ENCODE data around the gene DPY19L3. TPM values are rescaled to one million over a fixed set of nuclear protein-coding genes. Genes with fewer than 3 reads are reported as not detected.

Gene DPY19L3
- polyA plus RNA-seq, 1 donor from 2014 or later: 26.7 TPM

DNA sequence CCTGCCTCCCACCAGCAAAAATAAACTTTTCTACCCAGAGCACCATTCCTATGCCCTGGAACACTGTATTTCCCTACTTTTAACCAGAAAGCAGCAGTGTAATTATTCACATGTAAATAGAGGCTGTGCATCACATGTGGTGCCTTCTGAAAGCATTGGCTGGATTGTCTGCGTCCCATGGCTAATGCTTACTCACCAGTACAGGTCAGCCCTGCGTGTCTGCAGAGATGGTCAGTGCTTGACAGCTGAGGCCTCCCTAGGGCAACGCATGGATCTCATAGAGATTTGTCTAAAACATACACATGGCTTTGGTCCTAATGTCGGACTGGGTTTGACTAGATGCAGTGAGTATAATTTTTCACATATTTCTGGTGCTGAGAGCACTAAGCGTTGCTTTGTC lies 64.2 kb downstream of the DPY19L3 start:
- Histone ChIP-seq H4K20me1 (ENCODE audit: insufficient read depth) (no peaks in the 10 kb centered on the region), H3K79me2 (replicated peaks; ENCODE audit: insufficient read depth, low read length) (no peaks in the 10 kb centered on the region), H2AFZ (ENCODE audit: low read depth, low read length) (no peak overlapping the region), H3K4me3 (ENCODE audit: low read length) (no peak overlapping the region), H3K9me3 (ENCODE audit: low read length) (no peaks in the 10 kb centered on the region), H3K9ac (ENCODE audit: low read length) (no peak overlapping the region), H3K36me3 (ENCODE audit: insufficient read depth, low read length) (peaks cover 5% of the 10 kb centered on the region), H3K9me2 (ENCODE audit: insufficient read depth, low read length) (no peaks in the 10 kb centered on the region), H3F3A (ENCODE audit: insufficient read depth, low read length, poor library complexity, severe bottlenecking) (no peaks in the 10 kb centered on the region), H3K27me3 (ENCODE audit: insufficient read depth, low read depth, low read length) (no peaks in the 10 kb centered on the region), H3K4me2 (ENCODE audit: low read length) (no peak overlapping the region), H3K27ac (ENCODE audit: low read length) (no peak overlapping the region)
- TF ChIP-seq, protein P1, sequence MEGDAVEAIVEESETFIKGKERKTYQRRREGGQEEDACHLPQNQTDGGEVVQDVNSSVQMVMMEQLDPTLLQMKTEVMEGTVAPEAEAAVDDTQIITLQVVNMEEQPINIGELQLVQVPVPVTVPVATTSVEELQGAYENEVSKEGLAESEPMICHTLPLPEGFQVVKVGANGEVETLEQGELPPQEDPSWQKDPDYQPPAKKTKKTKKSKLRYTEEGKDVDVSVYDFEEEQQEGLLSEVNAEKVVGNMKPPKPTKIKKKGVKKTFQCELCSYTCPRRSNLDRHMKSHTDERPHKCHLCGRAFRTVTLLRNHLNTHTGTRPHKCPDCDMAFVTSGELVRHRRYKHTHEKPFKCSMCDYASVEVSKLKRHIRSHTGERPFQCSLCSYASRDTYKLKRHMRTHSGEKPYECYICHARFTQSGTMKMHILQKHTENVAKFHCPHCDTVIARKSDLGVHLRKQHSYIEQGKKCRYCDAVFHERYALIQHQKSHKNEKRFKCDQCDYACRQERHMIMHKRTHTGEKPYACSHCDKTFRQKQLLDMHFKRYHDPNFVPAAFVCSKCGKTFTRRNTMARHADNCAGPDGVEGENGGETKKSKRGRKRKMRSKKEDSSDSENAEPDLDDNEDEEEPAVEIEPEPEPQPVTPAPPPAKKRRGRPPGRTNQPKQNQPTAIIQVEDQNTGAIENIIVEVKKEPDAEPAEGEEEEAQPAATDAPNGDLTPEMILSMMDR (IDR thresholded peaks at IDR 0.05; ENCODE audit: poor library complexity, severe bottlenecking): no peak
- TF ChIP-seq MXI1 (conservative IDR thresholded peaks at IDR 0.05; ENCODE audit: poor library complexity, severe bottlenecking) (no peak), POLR2AphosphoS5 (IDR thresholded peaks at IDR 0.05) (no peak), TAF1 (IDR thresholded peaks at IDR 0.05; ENCODE audit: low read depth) (no peak), EZH2 (IDR thresholded peaks at IDR 0.05; ENCODE audit: borderline replicate concordance, insufficient read depth, low read length, poor library complexity, severe bottlenecking) (no peak), SMC3 (conservative IDR thresholded peaks at IDR 0.05; ENCODE audit: poor library complexity) (no peak), RAD21 (conservative IDR thresholded peaks at IDR 0.05) (no peak), EP300 (conservative IDR thresholded peaks at IDR 0.05; ENCODE audit: poor library complexity, severe bottlenecking) (no peak)
- TF ChIP-seq, protein P2, sequence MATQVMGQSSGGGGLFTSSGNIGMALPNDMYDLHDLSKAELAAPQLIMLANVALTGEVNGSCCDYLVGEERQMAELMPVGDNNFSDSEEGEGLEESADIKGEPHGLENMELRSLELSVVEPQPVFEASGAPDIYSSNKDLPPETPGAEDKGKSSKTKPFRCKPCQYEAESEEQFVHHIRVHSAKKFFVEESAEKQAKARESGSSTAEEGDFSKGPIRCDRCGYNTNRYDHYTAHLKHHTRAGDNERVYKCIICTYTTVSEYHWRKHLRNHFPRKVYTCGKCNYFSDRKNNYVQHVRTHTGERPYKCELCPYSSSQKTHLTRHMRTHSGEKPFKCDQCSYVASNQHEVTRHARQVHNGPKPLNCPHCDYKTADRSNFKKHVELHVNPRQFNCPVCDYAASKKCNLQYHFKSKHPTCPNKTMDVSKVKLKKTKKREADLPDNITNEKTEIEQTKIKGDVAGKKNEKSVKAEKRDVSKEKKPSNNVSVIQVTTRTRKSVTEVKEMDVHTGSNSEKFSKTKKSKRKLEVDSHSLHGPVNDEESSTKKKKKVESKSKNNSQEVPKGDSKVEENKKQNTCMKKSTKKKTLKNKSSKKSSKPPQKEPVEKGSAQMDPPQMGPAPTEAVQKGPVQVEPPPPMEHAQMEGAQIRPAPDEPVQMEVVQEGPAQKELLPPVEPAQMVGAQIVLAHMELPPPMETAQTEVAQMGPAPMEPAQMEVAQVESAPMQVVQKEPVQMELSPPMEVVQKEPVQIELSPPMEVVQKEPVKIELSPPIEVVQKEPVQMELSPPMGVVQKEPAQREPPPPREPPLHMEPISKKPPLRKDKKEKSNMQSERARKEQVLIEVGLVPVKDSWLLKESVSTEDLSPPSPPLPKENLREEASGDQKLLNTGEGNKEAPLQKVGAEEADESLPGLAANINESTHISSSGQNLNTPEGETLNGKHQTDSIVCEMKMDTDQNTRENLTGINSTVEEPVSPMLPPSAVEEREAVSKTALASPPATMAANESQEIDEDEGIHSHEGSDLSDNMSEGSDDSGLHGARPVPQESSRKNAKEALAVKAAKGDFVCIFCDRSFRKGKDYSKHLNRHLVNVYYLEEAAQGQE (IDR thresholded peaks at IDR 0.05; ENCODE audit: borderline replicate concordance): no peak

DNA sequence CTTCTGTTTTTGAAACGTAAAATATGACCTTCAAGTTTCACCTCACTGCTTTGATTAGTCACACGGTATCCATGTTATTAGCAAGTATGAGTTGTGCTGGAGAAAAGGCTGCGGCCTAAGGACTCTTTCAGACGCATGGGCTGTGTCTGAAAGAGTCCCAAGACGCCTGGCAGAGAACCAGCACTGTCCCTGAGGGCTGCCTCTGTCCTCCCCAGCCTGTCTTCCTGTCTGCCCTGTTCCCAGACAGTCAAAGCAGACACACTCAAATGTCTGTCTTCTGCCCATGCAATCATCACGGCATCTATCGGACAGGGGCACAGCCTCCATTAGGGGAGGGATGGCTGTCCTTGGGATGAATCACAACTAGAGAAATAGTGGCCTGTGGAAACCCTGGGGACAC lies 65.5 kb downstream of the DPY19L3 start:
- Histone ChIP-seq H3K27me3 (ENCODE audit: insufficient read depth, low read depth, low read length) (no peaks in the 10 kb centered on the region), H3K79me2 (replicated peaks; ENCODE audit: insufficient read depth, low read length) (no peaks in the 10 kb centered on the region), H3K9me3 (ENCODE audit: low read length) (no peaks in the 10 kb centered on the region), H3K27ac (ENCODE audit: low read length) (no peak overlapping the region), H3K9ac (ENCODE audit: low read length) (no peak overlapping the region), H3F3A (ENCODE audit: insufficient read depth, low read length, poor library complexity, severe bottlenecking) (no peaks in the 10 kb centered on the region), H2AFZ (ENCODE audit: low read depth, low read length) (no peak overlapping the region), H3K4me2 (ENCODE audit: low read length) (no peak overlapping the region), H3K36me3 (ENCODE audit: insufficient read depth, low read length) (peaks cover 5% of the 10 kb centered on the region), H3K9me2 (ENCODE audit: insufficient read depth, low read length) (no peaks in the 10 kb centered on the region), H3K4me3 (ENCODE audit: low read length) (no peak overlapping the region), H4K20me1 (ENCODE audit: insufficient read depth) (no peaks in the 10 kb centered on the region)
- TF ChIP-seq SMC3 (conservative IDR thresholded peaks at IDR 0.05; ENCODE audit: poor library complexity) (no peak), POLR2AphosphoS5 (IDR thresholded peaks at IDR 0.05) (no peak), EZH2 (IDR thresholded peaks at IDR 0.05; ENCODE audit: borderline replicate concordance, insufficient read depth, low read length, poor library complexity, severe bottlenecking) (no peak), TAF1 (IDR thresholded peaks at IDR 0.05; ENCODE audit: low read depth) (no peak), EP300 (conservative IDR thresholded peaks at IDR 0.05; ENCODE audit: poor library complexity, severe bottlenecking) (no peak), RAD21 (conservative IDR thresholded peaks at IDR 0.05) (no peak), MXI1 (conservative IDR thresholded peaks at IDR 0.05; ENCODE audit: poor library complexity, severe bottlenecking) (no peak)
- TF ChIP-seq, protein P1 (IDR thresholded peaks at IDR 0.05; ENCODE audit: poor library complexity, severe bottlenecking): no peak
- TF ChIP-seq, protein P2 (IDR thresholded peaks at IDR 0.05; ENCODE audit: borderline replicate concordance): no peak

Data from neural cell (in vitro differentiated cells).